Erythroblast (primary cell): ENCODE data around the gene SYK.

Source experiments
- GATA1 ChIP-seq: IDR thresholded peaks from 2 replicates; pipeline ENCODE4 v1.6.1; 2011; ENCODE audit warnings: low read depth, mild to moderate bottlenecking, control low read depth, low read length, moderate library complexity
- POLR2A ChIP-seq: IDR thresholded peaks from 2 replicates; pipeline ENCODE4 v1.6.1; 2011; ENCODE audit warnings: mild to moderate bottlenecking, low read length

- TF ChIP-seq POLR2A (no peak), GATA1 (no peak)
These were observed 56.9 kb downstream of the SYK start for GRCh38 chr9:90858457-90858901.
